ENCODE results near the gene STK25. TPM values are rescaled to one million over a fixed set of nuclear protein-coding genes. Genes with fewer than 3 reads are reported as not detected.
A peak's percentile ranks its signal among the peaks of the same experiment; 100 is the strongest.

The STK25 gene
- total and polyA plus RNA-seq, 10 of the 15 experiments (the other 5 are each of a cell fraction or from before 2014, with no cell fraction given), result 6.0 to 154 (median 89.3) TPM

DNA sequence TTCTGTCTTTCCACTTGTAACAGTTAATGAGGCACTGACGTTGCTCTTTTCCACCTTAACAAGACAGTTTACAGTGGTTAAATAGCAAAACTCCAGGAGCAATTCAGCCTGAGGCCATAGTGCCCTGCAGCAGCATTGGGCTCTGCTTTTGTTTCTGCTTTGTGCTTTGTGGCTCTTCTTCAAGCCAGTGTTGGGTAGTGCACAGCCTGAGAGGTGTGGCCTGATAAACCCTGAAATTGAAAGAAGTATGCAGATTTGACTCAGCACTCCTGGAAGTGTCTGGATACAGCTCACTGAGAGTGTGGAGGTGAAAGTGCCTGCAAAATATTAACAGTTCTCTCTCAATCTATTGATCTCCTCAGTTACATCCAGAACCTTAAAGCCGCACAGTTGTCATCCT, 63.0 kb downstream of the STK25 start:
- intact Hi-C loops (cut with micrococcal nuclease; ENCODE audit: unreplicated experiment) (no loop called here), in situ Hi-C loops (cut with MboI) (no loop called here)
- no peak overlapping the region for H3K27ac ChIP-seq (ENCODE audit: control insufficient read depth, insufficient read depth)
- FAIRE-seq (no peak), ATAC-seq (peak; percentile 18; the same call in 2 of the 3 replicates), DNase-seq (ENCODE audit: low read depth, low spot score) (no peak)
- 87% methylated on average over 2 of the region's 2 CpGs for WGBS (ENCODE audit: insufficient coverage, insufficient replicate concordance, low lambda C conversion rate, missing lambda C conversion rate)
- H3K4me2 ChIP-seq (ENCODE audit: control insufficient read depth, insufficient read depth), result no peak overlapping the region
- RAD21 ChIA-PET (ENCODE audit: unreplicated experiment), result no interaction called here
- H2AFZ ChIP-seq (ENCODE audit: control insufficient read depth, low read depth, low read length), result no peak overlapping the region
- TF ChIP-seq FOXM1 (IDR thresholded peaks at IDR 0.05; ENCODE audit: low read depth, low read length) (no peak), POU2F2 (IDR thresholded peaks at IDR 0.05; ENCODE audit: borderline replicate concordance, low read depth, low read length) (no peak), POLR2AphosphoS5 (IDR thresholded peaks at IDR 0.05; ENCODE audit: low read length) (no peak), TARDBP (IDR thresholded peaks at IDR 0.05; ENCODE audit: borderline replicate concordance) (no peak), ZBED1 (IDR thresholded peaks at IDR 0.05; ENCODE audit: borderline replicate concordance) (no peak), ZNF24 (IDR thresholded peaks at IDR 0.05) (no peak), SPI1 (IDR thresholded peaks at IDR 0.05; ENCODE audit: borderline replicate concordance, insufficient read depth, low read depth, low read length) (no peak), BACH1 (IDR thresholded peaks at IDR 0.05; ENCODE audit: borderline replicate concordance) (no peak), ASH2L (IDR thresholded peaks at IDR 0.05; ENCODE audit: borderline replicate concordance, low read depth) (no peak)
- TF ChIP-seq, protein P1, sequence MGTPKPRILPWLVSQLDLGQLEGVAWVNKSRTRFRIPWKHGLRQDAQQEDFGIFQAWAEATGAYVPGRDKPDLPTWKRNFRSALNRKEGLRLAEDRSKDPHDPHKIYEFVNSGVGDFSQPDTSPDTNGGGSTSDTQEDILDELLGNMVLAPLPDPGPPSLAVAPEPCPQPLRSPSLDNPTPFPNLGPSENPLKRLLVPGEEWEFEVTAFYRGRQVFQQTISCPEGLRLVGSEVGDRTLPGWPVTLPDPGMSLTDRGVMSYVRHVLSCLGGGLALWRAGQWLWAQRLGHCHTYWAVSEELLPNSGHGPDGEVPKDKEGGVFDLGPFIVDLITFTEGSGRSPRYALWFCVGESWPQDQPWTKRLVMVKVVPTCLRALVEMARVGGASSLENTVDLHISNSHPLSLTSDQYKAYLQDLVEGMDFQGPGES (IDR thresholded peaks at IDR 0.05), result no peak
- TF ChIP-seq, protein P2, sequence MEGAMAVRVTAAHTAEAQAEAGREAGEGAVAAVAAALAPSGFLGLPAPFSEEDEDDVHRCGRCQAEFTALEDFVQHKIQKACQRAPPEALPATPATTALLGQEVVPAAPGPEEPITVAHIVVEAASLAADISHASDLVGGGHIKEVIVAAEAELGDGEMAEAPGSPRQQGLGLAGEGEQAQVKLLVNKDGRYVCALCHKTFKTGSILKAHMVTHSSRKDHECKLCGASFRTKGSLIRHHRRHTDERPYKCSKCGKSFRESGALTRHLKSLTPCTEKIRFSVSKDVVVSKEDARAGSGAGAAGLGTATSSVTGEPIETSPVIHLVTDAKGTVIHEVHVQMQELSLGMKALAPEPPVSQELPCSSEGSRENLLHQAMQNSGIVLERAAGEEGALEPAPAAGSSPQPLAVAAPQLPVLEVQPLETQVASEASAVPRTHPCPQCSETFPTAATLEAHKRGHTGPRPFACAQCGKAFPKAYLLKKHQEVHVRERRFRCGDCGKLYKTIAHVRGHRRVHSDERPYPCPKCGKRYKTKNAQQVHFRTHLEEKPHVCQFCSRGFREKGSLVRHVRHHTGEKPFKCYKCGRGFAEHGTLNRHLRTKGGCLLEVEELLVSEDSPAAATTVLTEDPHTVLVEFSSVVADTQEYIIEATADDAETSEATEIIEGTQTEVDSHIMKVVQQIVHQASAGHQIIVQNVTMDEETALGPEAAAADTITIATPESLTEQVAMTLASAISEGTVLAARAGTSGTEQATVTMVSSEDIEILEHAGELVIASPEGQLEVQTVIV (IDR thresholded peaks at IDR 0.05; ENCODE audit: borderline replicate concordance, partially characterized antibody), result no peak
- TF ChIP-seq, protein P3, sequence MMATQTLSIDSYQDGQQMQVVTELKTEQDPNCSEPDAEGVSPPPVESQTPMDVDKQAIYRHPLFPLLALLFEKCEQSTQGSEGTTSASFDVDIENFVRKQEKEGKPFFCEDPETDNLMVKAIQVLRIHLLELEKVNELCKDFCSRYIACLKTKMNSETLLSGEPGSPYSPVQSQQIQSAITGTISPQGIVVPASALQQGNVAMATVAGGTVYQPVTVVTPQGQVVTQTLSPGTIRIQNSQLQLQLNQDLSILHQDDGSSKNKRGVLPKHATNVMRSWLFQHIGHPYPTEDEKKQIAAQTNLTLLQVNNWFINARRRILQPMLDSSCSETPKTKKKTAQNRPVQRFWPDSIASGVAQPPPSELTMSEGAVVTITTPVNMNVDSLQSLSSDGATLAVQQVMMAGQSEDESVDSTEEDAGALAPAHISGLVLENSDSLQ (IDR thresholded peaks at IDR 0.05), result no peak
- no peak overlapping the region for H3K9ac ChIP-seq (ENCODE audit: control insufficient read depth, insufficient read depth, low read length)
- POLR2A ChIA-PET, result no interaction called here
- CTCF ChIA-PET, result interaction anchor here (2.4 kb wide), 1 partner anchor 15 kb away, joined by 6 read pairs; no protein-coding TSS in a partner anchor
- peaks cover 23% of the 10 kb centered on the region for H3K4me1 ChIP-seq (ENCODE audit: control insufficient read depth, insufficient read depth, low read length)
- no peaks in the 10 kb centered on the region for H3K9me3 ChIP-seq (replicated peaks; ENCODE audit: control insufficient read depth, insufficient read depth, low read length)
- no peak overlapping the region for H3K4me3 ChIP-seq
- H3K27me3 ChIP-seq (replicated peaks in 1 of 2; ENCODE audit: control insufficient read depth in 2 of 2, insufficient read depth in 2 of 2, low read length in 1 of 2), result no peaks in the 10 kb centered on the region
- SMC1A ChIA-PET (ENCODE audit: uncharacterized antibody, unreplicated experiment), result no interaction called here
- BruUV-seq (replicated peaks), result no TSS peak
- no peaks in the 10 kb centered on the region for H3K79me2 ChIP-seq (ENCODE audit: control insufficient read depth, insufficient read depth, low read length)
- peaks cover 7% of the 10 kb centered on the region for H4K20me1 ChIP-seq (ENCODE audit: control insufficient read depth, insufficient read depth)
- H3K36me3 ChIP-seq (ENCODE audit: control insufficient read depth in 2 of 2, insufficient read depth in 2 of 2, low read length in 1 of 2), result peaks cover 4 to 12% of the 10 kb centered on the region in 2 experiments; a peak in 3 of 4 replicates
